ENCODE measurements around the gene TMC2.

TMC2 gene

DNA sequence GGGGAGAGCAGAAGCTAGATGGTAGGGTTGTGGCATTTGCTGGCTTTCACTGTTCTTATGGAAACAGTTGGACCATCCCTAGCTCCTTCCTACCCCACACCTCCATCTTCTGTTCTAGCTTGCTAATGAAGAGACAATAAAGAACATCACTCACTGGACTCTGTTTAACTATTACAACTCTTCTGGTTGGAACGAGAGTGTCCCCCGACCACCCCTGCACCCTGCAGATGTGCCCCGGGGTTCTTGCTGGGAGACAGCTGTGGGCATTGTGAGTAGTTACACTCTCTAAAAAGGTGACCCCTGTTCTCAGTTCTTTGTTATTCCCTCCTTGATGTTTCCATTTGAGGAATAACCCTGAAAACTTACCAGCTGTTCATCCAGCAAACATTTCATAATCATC is 75.7 kb downstream of the TMC2 start:
- Mint-ChIP-seq H3K36me3 (ENCODE audit: low read depth) (peaks cover 5% of the 10 kb centered on the region), H3K27ac (no peak overlapping the region), H3K4me1 (no peaks in the 10 kb centered on the region), H3K9me3 (peaks cover 15% of the 10 kb centered on the region), H3K4me3 (no peak overlapping the region), H3K27me3 (ENCODE audit: low read depth, poor library complexity) (peaks cover 63% of the 10 kb centered on the region)
- TF ChIP-seq, protein P1, sequence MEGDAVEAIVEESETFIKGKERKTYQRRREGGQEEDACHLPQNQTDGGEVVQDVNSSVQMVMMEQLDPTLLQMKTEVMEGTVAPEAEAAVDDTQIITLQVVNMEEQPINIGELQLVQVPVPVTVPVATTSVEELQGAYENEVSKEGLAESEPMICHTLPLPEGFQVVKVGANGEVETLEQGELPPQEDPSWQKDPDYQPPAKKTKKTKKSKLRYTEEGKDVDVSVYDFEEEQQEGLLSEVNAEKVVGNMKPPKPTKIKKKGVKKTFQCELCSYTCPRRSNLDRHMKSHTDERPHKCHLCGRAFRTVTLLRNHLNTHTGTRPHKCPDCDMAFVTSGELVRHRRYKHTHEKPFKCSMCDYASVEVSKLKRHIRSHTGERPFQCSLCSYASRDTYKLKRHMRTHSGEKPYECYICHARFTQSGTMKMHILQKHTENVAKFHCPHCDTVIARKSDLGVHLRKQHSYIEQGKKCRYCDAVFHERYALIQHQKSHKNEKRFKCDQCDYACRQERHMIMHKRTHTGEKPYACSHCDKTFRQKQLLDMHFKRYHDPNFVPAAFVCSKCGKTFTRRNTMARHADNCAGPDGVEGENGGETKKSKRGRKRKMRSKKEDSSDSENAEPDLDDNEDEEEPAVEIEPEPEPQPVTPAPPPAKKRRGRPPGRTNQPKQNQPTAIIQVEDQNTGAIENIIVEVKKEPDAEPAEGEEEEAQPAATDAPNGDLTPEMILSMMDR (IDR thresholded peaks at IDR 0.05): no peak
- DNase-seq: no peak

- no peak for DNase-seq
- H3K27me3 Mint-ChIP-seq (ENCODE audit: low read depth, poor library complexity): peaks cover 72% of the 10 kb centered on the region
- H3K4me3 Mint-ChIP-seq: no peak overlapping the region
- peaks cover 23% of the 10 kb centered on the region for H3K9me3 Mint-ChIP-seq
- no peak overlapping the region for H3K27ac Mint-ChIP-seq
- TF ChIP-seq, protein P1 (IDR thresholded peaks at IDR 0.05): no peak
- H3K36me3 Mint-ChIP-seq (ENCODE audit: low read depth): no peaks in the 10 kb centered on the region
- no peaks in the 10 kb centered on the region for H3K4me1 Mint-ChIP-seq
These were observed 80.3 kb downstream of the TMC2 start for GRCh38 chr20:2616634-2617033.

DNA sequence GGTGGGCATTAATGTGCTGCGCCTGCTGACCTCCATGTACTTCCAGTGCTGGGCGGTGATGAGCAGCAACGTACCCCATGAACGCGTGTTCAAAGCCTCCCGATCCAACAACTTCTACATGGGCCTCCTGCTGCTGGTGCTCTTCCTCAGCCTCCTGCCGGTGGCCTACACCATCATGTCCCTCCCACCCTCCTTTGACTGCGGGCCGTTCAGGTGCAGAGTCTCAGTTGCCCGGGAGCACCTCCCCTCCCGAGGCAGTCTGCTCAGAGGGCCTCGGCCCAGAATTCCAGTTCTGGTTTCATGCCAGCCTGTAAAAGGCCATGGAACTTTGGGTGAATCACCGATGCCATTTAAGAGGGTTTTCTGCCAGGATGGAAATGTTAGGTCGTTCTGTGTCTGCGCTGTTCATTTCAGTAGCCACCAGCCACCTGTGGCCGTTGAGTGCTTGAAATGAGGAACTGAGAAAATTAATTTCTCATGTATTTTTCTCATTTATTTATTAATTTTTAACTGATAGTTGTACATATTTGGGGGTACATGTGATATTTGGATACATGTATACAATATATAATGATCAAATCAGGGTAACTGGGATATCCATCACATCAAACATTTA is 80.8 kb downstream of the TMC2 start:
- no peak for DNase-seq
- TF ChIP-seq, protein P1 (IDR thresholded peaks at IDR 0.05): no peak
- Mint-ChIP-seq H3K4me3 (no peak overlapping the region), H3K36me3 (ENCODE audit: low read depth) (no peaks in the 10 kb centered on the region), H3K27me3 (ENCODE audit: low read depth, poor library complexity) (peaks cover 69% of the 10 kb centered on the region), H3K4me1 (no peaks in the 10 kb centered on the region), H3K27ac (no peak overlapping the region), H3K9me3 (peaks cover 23% of the 10 kb centered on the region)

- Mint-ChIP-seq H3K27ac (no peak overlapping the region), H3K4me3 (no peak overlapping the region), H3K4me1 (no peaks in the 10 kb centered on the region), H3K9me3 (peaks cover 23% of the 10 kb centered on the region), H3K27me3 (ENCODE audit: low read depth, poor library complexity) (peaks cover 58% of the 10 kb centered on the region), H3K36me3 (ENCODE audit: low read depth) (no peaks in the 10 kb centered on the region)
- TF ChIP-seq, protein P1 (IDR thresholded peaks at IDR 0.05): no peak
- no peak for DNase-seq
These were observed 82.4 kb downstream of the TMC2 start for GRCh38 chr20:2618815-2619214.

DNA sequence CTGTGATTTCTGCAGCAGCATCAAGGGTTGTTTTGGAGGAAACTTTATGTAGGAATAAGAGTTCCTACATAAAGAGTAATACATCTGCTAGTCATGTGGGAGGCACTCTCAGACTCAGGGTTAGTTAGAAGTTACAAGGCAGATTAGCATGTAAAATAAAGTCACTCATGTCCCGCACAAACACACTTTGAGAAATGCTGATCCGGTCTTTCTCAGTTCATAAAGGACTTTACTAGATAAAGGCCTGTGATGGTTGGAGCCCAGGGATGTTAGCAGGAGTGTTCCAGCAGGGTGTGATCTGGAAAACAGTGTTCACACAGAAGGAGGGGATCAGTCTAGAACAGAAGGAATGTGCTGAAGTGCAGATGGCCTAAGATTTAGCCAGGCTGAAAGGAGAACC is 83.0 kb downstream of the TMC2 start:
- no peak overlapping the region for H3K4me3 Mint-ChIP-seq
- TF ChIP-seq, protein P1 (IDR thresholded peaks at IDR 0.05): no peak
- peaks cover 61% of the 10 kb centered on the region for H3K27me3 Mint-ChIP-seq (ENCODE audit: low read depth, poor library complexity)
- DNase-seq: no peak
- H3K4me1 Mint-ChIP-seq: no peaks in the 10 kb centered on the region
- H3K27ac Mint-ChIP-seq: no peak overlapping the region
- H3K9me3 Mint-ChIP-seq: peaks cover 23% of the 10 kb centered on the region
- H3K36me3 Mint-ChIP-seq (ENCODE audit: low read depth): no peaks in the 10 kb centered on the region

DNA sequence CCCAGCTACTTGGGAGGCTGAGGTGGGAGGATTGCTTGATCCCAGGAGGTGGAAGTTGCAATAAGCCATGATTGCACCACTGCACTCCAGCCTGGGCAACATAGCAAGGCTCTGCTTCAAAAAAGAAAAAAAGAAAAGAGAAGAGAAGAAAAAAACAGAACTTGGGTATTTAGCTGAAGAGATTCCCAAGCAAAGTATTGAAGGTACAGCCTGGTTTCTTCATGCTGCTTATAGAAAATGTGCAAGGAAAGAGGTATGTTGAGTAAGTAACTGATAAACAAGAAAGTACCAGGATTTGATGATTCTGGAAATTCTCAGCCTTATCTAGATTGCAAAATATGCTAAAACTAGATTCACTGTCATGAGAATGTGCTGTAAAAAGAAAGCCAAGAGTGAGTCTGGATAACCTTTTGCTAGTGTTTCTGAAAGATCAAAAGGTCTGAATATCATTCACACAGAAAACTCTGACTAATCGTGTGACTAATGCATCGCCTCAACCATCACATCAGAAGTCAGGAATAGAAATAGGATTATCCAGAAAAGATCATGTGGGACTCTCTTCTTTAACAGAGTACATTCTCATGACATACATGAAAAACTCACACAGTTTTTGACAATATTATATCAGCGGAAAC is 83.7 kb downstream of the TMC2 start:
- H3K4me3 Mint-ChIP-seq: no peak overlapping the region
- no peaks in the 10 kb centered on the region for H3K4me1 Mint-ChIP-seq
- TF ChIP-seq, protein P1 (IDR thresholded peaks at IDR 0.05): no peak
- no peaks in the 10 kb centered on the region for H3K36me3 Mint-ChIP-seq (ENCODE audit: low read depth)
- no peak overlapping the region for H3K27ac Mint-ChIP-seq
- DNase-seq: no peak
- peaks cover 23% of the 10 kb centered on the region for H3K9me3 Mint-ChIP-seq
- H3K27me3 Mint-ChIP-seq (ENCODE audit: low read depth, poor library complexity): peaks cover 65% of the 10 kb centered on the region
